Kidney epithelial cell (primary cell): ENCODE results near the gene PHOX2A. TPM values are rescaled to one million over a fixed set of nuclear protein-coding genes. Genes with fewer than 3 reads are reported as not detected.

Source experiments
- DNase-seq: peaks from one replicate; pipeline ENCODE4 v3.0.0-alpha.2; 2010; ENCODE audit warnings: low read depth
- H3K27me3 ChIP-seq: 2 replicates; pipeline ENCODE4 v1.6.0; 2011; ENCODE audit warnings: low read length; ENCODE audit not compliant: control insufficient read depth, insufficient read depth
- H3K36me3 ChIP-seq: 2 replicates; pipeline ENCODE4 v1.5.1; 2011; ENCODE audit warnings: low read length; ENCODE audit not compliant: control insufficient read depth, insufficient read depth
- H3K4me3 ChIP-seq: 2 replicates; pipeline ENCODE4 v1.5.1; 2011; ENCODE audit warnings: low read depth, mild to moderate bottlenecking, control low read depth, low read length
- CTCF ChIP-seq: IDR thresholded peaks from 2 replicates; pipeline ENCODE4 v1.5.1; 2011; ENCODE audit warnings: mild to moderate bottlenecking, moderate library complexity, low read length, control low read depth, inconsistent platforms; ENCODE audit not compliant: insufficient read depth, poor library complexity, severe bottlenecking
- total RNA-seq: library from RNA; depleted of rRNA; stranded (reverse); fragments of >200 nt; gene quantifications from 2 replicates; pipeline ENCODE4 v1.2.3, GENCODE V29; 2015

Gene PHOX2A
- total RNA-seq, 1 donor from 2014 or later, result not detected

DNA sequence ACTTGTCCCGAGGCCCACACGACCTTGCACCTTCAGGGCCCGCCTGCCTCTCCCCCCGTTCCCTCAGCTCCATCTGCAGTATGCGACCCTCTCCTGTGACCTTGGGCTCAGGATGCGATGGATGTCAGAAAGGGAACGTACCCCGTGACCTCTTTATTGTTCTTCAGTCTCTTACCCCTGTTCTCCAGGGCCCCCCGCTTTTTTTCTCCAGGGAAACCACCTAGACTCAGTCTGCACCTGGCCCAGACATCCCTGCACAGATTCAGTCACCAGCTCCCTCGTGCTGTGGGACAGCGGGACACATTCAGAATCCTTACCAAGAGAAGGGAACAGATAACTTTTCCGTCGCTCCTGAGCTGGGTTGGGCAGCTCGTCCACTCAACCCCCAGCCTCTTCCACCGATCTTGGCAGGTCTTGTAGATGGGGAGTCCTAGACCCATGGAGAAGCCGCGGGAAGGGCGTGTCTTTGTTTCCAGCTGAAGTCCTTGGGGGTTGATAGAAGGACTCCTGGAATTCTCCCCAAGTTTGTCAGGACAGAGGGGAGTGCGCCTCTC is 1.4 kb upstream of the PHOX2A start:
- Histone ChIP-seq H3K36me3 (no peaks in the 10 kb centered on the region), H3K27me3 (peaks cover 59% of the 10 kb centered on the region), H3K4me3 (no peak overlapping the region)
- TF ChIP-seq CTCF, result no peak
- DNase-seq, result no peak

GRCh38 chr11:72244361-72245262 is 636 bp upstream of the PHOX2A start:
- Histone ChIP-seq H3K4me3 (no peak overlapping the region), H3K36me3 (no peaks in the 10 kb centered on the region), H3K27me3 (peaks cover 64% of the 10 kb centered on the region)
- DNase-seq, result no peak
- no peak for TF ChIP-seq CTCF

DNA sequence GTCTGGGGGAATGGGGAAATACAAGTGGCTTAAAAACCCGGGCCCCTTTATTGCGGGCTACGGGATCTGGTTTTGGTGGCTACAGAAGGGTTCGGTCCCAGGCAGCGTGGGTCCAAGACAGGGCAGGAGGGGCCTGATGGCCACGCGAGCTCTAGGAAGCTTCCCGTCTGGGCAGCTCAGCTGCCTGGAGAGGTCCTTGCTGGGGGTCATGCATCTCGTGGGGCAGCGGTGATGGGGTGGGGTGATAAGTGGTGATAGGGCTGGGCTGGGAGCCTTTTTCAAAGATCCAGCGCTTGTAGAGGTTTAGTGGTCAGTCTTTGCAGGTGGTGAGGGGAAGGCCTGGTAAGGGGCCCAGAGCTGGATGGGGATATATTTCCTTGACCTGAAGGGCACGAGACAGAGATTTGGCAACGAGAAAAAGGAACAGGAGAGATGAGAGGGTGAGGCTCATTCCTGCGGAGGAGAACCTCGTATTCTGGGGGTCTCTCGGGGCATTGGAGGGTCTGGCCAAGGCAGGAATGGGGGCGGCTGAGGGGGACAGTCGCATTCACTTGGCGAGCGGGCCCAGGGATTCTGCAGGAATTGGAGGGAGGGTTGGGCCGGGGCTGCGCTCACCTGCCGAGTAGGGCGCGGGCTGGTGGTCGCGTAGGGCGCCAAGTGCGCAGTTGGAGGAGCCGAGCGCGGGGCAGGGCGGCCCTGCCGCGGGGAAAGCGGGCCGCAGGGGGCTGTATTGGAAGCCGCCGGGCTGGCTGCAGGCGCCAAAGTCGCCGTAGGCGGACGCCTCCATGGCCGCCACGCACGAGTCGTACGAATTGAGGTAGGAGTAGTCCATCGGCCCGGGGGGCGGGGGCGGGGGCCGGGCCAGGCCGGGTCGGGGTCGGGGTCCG is 560 bp downstream of the PHOX2A start:
- peaks cover 73% of the 10 kb centered on the region for H3K27me3 ChIP-seq
- no peak overlapping the region for H3K4me3 ChIP-seq
- peaks cover 2% of the 10 kb centered on the region for H3K36me3 ChIP-seq
- no peak for TF ChIP-seq CTCF
- no peak for DNase-seq

- peaks cover 71% of the 10 kb centered on the region for H3K27me3 ChIP-seq
- DNase-seq, result no peak
- TF ChIP-seq CTCF, result no peak
Observed at GRCh38 chr11:72242141-72242540, 1.8 kb downstream of the PHOX2A start.

GRCh38 chr11:72241291-72241781 is 2.6 kb downstream of the PHOX2A start:
- no peak for DNase-seq
- H3K27me3 ChIP-seq, result peaks cover 66% of the 10 kb centered on the region
- H3K4me3 ChIP-seq, result no peak overlapping the region
- H3K36me3 ChIP-seq, result peaks cover 7% of the 10 kb centered on the region
- no peak for TF ChIP-seq CTCF

More at GRCh38 chr11:72242141-72242540, 1.8 kb downstream of the PHOX2A start:
- Histone ChIP-seq H3K36me3 (peaks cover 3% of the 10 kb centered on the region), H3K4me3 (no peak overlapping the region)
